Upper lobe of left lung (tissue), 6 donors: ENCODE data around the gene PARVG. TPM values are rescaled to one million over a fixed set of nuclear protein-coding genes. Genes with fewer than 3 reads are reported as not detected.

Source experiments
- ATAC-seq, 2 donors: fragments of 200-7000 bp; cut with Tn5 transposase; one replicate each; pipeline ENCODE4 v1.9.1; 2022; ENCODE audit warnings: mild to moderate bottlenecking in 2 of 2, moderate library complexity in 2 of 2; ENCODE audit not compliant: low FRiP score in 2 of 2
- DNase-seq, 2 donors: peaks; one replicate each; pipeline ENCODE4 v3.0.0-alpha.2; 2019 to 2020
- H3K27ac ChIP-seq, 4 donors: fragments of 200-600 bp; sonication (generic); one replicate each; pipeline ENCODE4 v1.5.1; 2016 to 2019
- H3K27me3 ChIP-seq, 4 donors: fragments of 200-600 bp; sonication (generic); one replicate each; pipeline ENCODE4 v1.5.1; 2017 to 2019
- H3K36me3 ChIP-seq, 4 donors: fragments of 200-600 bp; sonication (generic); one replicate each; pipeline ENCODE4 v1.5.1; 2016 to 2019
- H3K4me1 ChIP-seq, 4 donors: fragments of 200-600 bp; sonication (generic); one replicate each; pipeline ENCODE4 v1.5.1; 2018 to 2019
- H3K4me3 ChIP-seq, 4 donors: fragments of 200-600 bp; sonication (generic); one replicate each; pipeline ENCODE4 v1.5.1; 2017 to 2019; ENCODE audit warnings: mild to moderate bottlenecking in 2 of 4, moderate library complexity in 1 of 4
- H3K9me3 ChIP-seq, 4 donors: fragments of 200-600 bp; sonication (generic); one replicate each; pipeline ENCODE4 v1.5.1; 2018 to 2019
- EP300 ChIP-seq, 4 donors: sonication (generic); formaldehyde crosslinking; IDR thresholded peaks; one replicate each; pipeline ENCODE4 v1.5.1; 2017; ENCODE audit warnings: antibody characterized with exemption in 4 of 4, control low read depth in 2 of 4
- POLR2A ChIP-seq, 4 donors: fragments of 450-650 bp; IDR thresholded peaks; one replicate each; pipeline ENCODE4 v1.5.1; 2016 to 2017; ENCODE audit warnings: antibody characterized with exemption in 4 of 4, mild to moderate bottlenecking in 2 of 4
- POLR2AphosphoS5 ChIP-seq, 2 donors: sonication (generic); formaldehyde crosslinking; IDR thresholded peaks; one replicate each; pipeline ENCODE4 v1.5.1; 2017; ENCODE audit warnings: antibody characterized with exemption in 2 of 2
- WGBS, 2 donors: methylation state at CpG; one replicate each; pipeline ENCODE4 v1.1.5; 2017 to 2018; 5-methylcytosine and 5-hydroxymethylcytosine counted together
- total RNA-seq, 6 donors: library from RNA; depleted of rRNA in 4 of 6; stranded (reverse); fragments of >200 nt in 4 of 6; gene quantifications; one replicate each; pipeline versions ENCODE4 v1.1.0 to v1.2.1, GENCODE V29; 2016 to 2021
- TF ChIP-seq, protein P1 (sequence below), 6 experiments: fragments of 450-650 bp in 4 of 6; fragments of 200-600 bp in 2 of 6; sonication (generic) in 2 of 6; IDR thresholded peaks; one replicate each; pipeline ENCODE4 v1.5.1; 2016 to 2019; ENCODE audit warnings: antibody characterized with exemption in 6 of 6
- donor health status: DM: no; HTN: no; CAD: no; lungs with moderate emphysema.
- donor health status: DM: no; HTN: yes; CAD: no; lungs with severe emphysema.

Gene PARVG
- total RNA-seq, 6 donors from 2014 or later = 42.4 to 315 (median 82.4) TPM

- DNase-seq (peak in 1 of 2 donors; percentile 50), ATAC-seq (no peak)
- Histone ChIP-seq H3K27ac (no peak overlapping the region), H3K4me3 (no peak overlapping the region), H3K9me3 (no peaks in the 10 kb centered on the region), H3K36me3 (peaks cover 0 to 48% (median 13%) of the 10 kb centered on the region in 4 donors), H3K4me1 (peaks cover 0 to 12% (median 0%) of the 10 kb centered on the region in 4 donors), H3K27me3 (no peaks in the 10 kb centered on the region)
- no peak for TF ChIP-seq POLR2A (IDR thresholded peaks at IDR 0.05)
- no peak for TF ChIP-seq EP300 (IDR thresholded peaks at IDR 0.05)
- 95 to 100% methylated on average over 8 to 19 of the region's 20 CpGs for WGBS, 2 donors
Observed at GRCh38 chr22:44166498-44167276, 14.0 kb upstream of the PARVG start.

GRCh38 chr22:44167501-44167900 is 13.2 kb upstream of the PARVG start:
- DNase-seq (no peak), ATAC-seq (no peak)
- H3K27me3 ChIP-seq = no peaks in the 10 kb centered on the region
- H3K36me3 ChIP-seq = peaks cover 0 to 48% (median 13%) of the 10 kb centered on the region in 4 donors
- TF ChIP-seq POLR2A (IDR thresholded peaks at IDR 0.05) = no peak
- TF ChIP-seq, protein P1, sequence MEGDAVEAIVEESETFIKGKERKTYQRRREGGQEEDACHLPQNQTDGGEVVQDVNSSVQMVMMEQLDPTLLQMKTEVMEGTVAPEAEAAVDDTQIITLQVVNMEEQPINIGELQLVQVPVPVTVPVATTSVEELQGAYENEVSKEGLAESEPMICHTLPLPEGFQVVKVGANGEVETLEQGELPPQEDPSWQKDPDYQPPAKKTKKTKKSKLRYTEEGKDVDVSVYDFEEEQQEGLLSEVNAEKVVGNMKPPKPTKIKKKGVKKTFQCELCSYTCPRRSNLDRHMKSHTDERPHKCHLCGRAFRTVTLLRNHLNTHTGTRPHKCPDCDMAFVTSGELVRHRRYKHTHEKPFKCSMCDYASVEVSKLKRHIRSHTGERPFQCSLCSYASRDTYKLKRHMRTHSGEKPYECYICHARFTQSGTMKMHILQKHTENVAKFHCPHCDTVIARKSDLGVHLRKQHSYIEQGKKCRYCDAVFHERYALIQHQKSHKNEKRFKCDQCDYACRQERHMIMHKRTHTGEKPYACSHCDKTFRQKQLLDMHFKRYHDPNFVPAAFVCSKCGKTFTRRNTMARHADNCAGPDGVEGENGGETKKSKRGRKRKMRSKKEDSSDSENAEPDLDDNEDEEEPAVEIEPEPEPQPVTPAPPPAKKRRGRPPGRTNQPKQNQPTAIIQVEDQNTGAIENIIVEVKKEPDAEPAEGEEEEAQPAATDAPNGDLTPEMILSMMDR (IDR thresholded peaks at IDR 0.05) = no peak
- TF ChIP-seq EP300 (IDR thresholded peaks at IDR 0.05) = no peak
- TF ChIP-seq POLR2AphosphoS5 (IDR thresholded peaks at IDR 0.05) = no peak
- 64 to 78% methylated on average over 3 to 12 of the region's 12 CpGs for WGBS, 2 donors
- H3K27ac ChIP-seq = no peak overlapping the region
- no peaks in the 10 kb centered on the region for H3K9me3 ChIP-seq
- no peak overlapping the region for H3K4me3 ChIP-seq
- H3K4me1 ChIP-seq = peaks cover 0 to 12% (median 0%) of the 10 kb centered on the region in 4 donors

GRCh38 chr22:44168206-44168605 is 12.5 kb upstream of the PARVG start:
- 86 to 94% methylated on average over 3 to 13 of the region's 13 CpGs for WGBS, 2 donors
- TF ChIP-seq POLR2A (IDR thresholded peaks at IDR 0.05) (no peak), POLR2AphosphoS5 (IDR thresholded peaks at IDR 0.05) (no peak), EP300 (IDR thresholded peaks at IDR 0.05) (no peak)
- TF ChIP-seq, protein P1 (IDR thresholded peaks at IDR 0.05) = no peak
- peaks cover 0 to 12% (median 2%) of the 10 kb centered on the region in 4 donors for H3K4me1 ChIP-seq

GRCh38 chr22:44170470-44170869 is 10.3 kb upstream of the PARVG start:
- DNase-seq (no peak), ATAC-seq (no peak)
- Histone ChIP-seq H3K36me3 (peaks cover 0 to 37% (median 8%) of the 10 kb centered on the region in 4 donors), H3K4me3 (no peak overlapping the region), H3K9me3 (no peaks in the 10 kb centered on the region), H3K27me3 (no peaks in the 10 kb centered on the region), H3K4me1 (peaks cover 0 to 3% (median 0%) of the 10 kb centered on the region in 4 donors), H3K27ac (no peak overlapping the region)
- 81 to 93% methylated on average over 10 to 11 of the region's 11 CpGs for WGBS, 2 donors
- TF ChIP-seq, protein P1 (IDR thresholded peaks at IDR 0.05) = no peak
- no peak for TF ChIP-seq POLR2A (IDR thresholded peaks at IDR 0.05)
- TF ChIP-seq EP300 (IDR thresholded peaks at IDR 0.05) = no peak
- no peak for TF ChIP-seq POLR2AphosphoS5 (IDR thresholded peaks at IDR 0.05)

More at GRCh38 chr22:44168206-44168605, 12.5 kb upstream of the PARVG start:
- Histone ChIP-seq H3K36me3 (peaks cover 0 to 48% (median 13%) of the 10 kb centered on the region in 4 donors), H3K9me3 (no peaks in the 10 kb centered on the region), H3K4me3 (no peak overlapping the region), H3K27me3 (no peaks in the 10 kb centered on the region), H3K27ac (no peak overlapping the region)
- DNase-seq = no peak
- no peak for ATAC-seq

DNA sequence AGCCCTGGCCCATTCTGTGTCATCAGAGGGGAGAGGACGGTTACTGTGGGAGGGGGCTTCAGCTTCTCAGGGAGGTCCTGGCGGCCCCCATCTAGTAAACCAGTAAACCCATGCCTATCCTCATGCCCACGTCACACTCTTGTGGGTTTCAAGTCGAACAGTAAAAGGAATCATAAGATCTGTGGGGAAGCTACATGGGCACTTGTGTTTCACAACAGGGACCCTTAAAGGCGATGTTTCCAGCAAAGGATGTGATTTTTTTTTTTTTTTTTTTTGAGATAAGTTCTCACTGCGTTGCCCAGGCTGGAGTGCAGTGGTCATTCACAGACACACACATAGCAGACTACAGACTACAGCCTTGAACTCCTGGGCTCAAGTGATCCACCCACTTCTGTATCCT is 9.2 kb upstream of the PARVG start:
- H3K4me3 ChIP-seq = no peak overlapping the region
- TF ChIP-seq, protein P1 (IDR thresholded peaks at IDR 0.05) = no peak
- TF ChIP-seq POLR2AphosphoS5 (IDR thresholded peaks at IDR 0.05) (no peak), EP300 (IDR thresholded peaks at IDR 0.05) (no peak), POLR2A (IDR thresholded peaks at IDR 0.05) (no peak)
- WGBS, 2 donors = 69 to 84% methylated on average over 6 of the region's 6 CpGs
- H3K4me1 ChIP-seq = peaks cover 0 to 3% (median 0%) of the 10 kb centered on the region in 4 donors
- H3K36me3 ChIP-seq = peaks cover 0 to 30% (median 8%) of the 10 kb centered on the region in 4 donors
- no peaks in the 10 kb centered on the region for H3K9me3 ChIP-seq
- peak overlapping the region in 3 of 4 donors; percentile 63 to 74 (median 70) for H3K27ac ChIP-seq
- ATAC-seq (peak in 1 of 2 donors; percentile 40), DNase-seq (peak in 1 of 2 donors; percentile 42)
- no peaks in the 10 kb centered on the region for H3K27me3 ChIP-seq
